ENCODE results near the gene GTPBP2. TPM values are rescaled to one million over a fixed set of nuclear protein-coding genes. Genes with fewer than 3 reads are reported as not detected.
A peak's percentile ranks its signal among the peaks of the same experiment; 100 is the strongest.

The GTPBP2 gene
- total and polyA plus RNA-seq, 2 of the 13 experiments (the other 11 are each of a cell fraction or from before 2014, with no cell fraction given) = 26.9 to 88.2 TPM

DNA sequence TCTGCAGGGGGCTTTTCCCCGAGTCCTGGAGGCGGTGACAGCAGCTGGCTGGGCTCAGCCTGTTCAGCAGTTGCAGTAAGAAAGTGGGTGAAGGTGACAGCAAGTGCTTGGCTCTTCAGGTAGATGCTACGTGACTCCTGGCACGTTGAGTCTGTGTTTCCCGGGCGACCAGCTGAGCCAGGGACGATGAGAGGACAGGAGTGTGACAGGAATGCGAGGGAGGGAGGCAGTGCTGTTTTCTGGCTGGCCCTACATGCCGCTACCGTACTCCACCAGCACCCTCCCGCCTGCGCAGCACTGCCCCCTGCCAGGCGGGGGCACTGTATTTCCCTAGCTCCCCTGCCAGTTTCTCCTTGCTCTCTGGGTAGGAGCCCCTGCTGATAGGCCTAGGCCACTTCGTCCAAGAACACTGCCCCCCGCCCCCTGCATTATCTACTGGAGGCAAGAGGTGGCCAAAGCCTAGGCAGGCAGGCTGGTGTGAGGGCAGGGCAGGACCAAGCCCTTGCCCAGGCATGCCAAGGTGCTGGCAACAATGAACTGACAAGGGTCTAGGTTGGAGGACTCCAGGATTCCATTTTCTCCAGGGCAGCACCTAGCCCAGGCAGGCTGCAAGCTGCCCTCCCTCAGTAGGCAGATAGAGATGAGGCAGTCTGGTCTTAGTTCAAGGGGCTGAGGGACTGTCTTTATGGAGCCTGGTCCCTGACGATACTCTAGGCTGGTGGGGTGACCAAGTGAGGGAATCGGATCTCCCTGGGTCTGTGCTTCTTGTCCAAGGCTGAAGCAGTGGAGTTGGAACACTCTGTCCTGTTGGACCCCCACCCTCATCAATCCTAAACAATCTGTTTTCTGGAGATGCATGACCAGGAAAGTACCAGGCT lies 39.3 kb upstream of the GTPBP2 start (continued):
- TF ChIP-seq DNMT1 (CRISPR knock-in tag; IDR thresholded peaks at IDR 0.05) (peak; percentile 95; the same call in 1 of the 2 replicates), NBN (conservative IDR thresholded peaks at IDR 0.05) (no peak), ZFP36L2 (CRISPR knock-in tag; IDR thresholded peaks at IDR 0.05) (no peak), ZNF619 (CRISPR knock-in tag; IDR thresholded peaks at IDR 0.05) (peak; percentile 8; the same call in 1 of the 2 replicates), GLI4 (CRISPR knock-in tag; IDR thresholded peaks at IDR 0.05; ENCODE audit: borderline replicate concordance) (no peak), KLF13 (CRISPR knock-in tag; IDR thresholded peaks at IDR 0.05) (no peak), ZFP37 (CRISPR knock-in tag; IDR thresholded peaks at IDR 0.05; ENCODE audit: borderline replicate concordance) (peak; percentile 26; the same call in 1 of the 2 replicates), HOXA7 (CRISPR knock-in tag; IDR thresholded peaks at IDR 0.05) (no peak), ZNF816 (CRISPR knock-in tag; IDR thresholded peaks at IDR 0.05; ENCODE audit: borderline replicate concordance) (no peak; the same call in 1 of the 2 replicates), ZNF607 (CRISPR knock-in tag; IDR thresholded peaks at IDR 0.05; ENCODE audit: borderline replicate concordance) (peak; percentile 78; the same call in 1 of the 2 replicates), ZNF501 (CRISPR knock-in tag; IDR thresholded peaks at IDR 0.05) (peak; percentile 61), HOXA3 (CRISPR knock-in tag; IDR thresholded peaks at IDR 0.05) (peak; percentile 65; the same call in 1 of the 2 replicates), ZNF878 (CRISPR knock-in tag; IDR thresholded peaks at IDR 0.05) (no peak), ZMAT3 (CRISPR knock-in tag; conservative IDR thresholded peaks at IDR 0.05) (no peak), PAF1 (CRISPR knock-in tag; IDR thresholded peaks at IDR 0.05) (no peak; the same call in 1 of the 2 replicates), TOPORS (CRISPR knock-in tag; IDR thresholded peaks at IDR 0.05) (peak; percentile 84; the same call in 1 of the 2 replicates), NCOA1 (CRISPR knock-in tag; IDR thresholded peaks at IDR 0.05) (0 out of 2 replicates have a peak, but pooled peaks have one; percentile 49), ZBTB8A (CRISPR knock-in tag; IDR thresholded peaks at IDR 0.05; ENCODE audit: borderline replicate concordance, low read depth) (no peak), PAWR (CRISPR knock-in tag; IDR thresholded peaks at IDR 0.05; ENCODE audit: borderline replicate concordance) (no peak), KMT2B (CRISPR knock-in tag; IDR thresholded peaks at IDR 0.05) (no peak), SMAD1 (CRISPR knock-in tag; IDR thresholded peaks at IDR 0.05; ENCODE audit: borderline replicate concordance, low read depth) (no peak), SSRP1 (CRISPR knock-in tag; IDR thresholded peaks at IDR 0.05) (no peak)
- TF ChIP-seq, protein P1, sequence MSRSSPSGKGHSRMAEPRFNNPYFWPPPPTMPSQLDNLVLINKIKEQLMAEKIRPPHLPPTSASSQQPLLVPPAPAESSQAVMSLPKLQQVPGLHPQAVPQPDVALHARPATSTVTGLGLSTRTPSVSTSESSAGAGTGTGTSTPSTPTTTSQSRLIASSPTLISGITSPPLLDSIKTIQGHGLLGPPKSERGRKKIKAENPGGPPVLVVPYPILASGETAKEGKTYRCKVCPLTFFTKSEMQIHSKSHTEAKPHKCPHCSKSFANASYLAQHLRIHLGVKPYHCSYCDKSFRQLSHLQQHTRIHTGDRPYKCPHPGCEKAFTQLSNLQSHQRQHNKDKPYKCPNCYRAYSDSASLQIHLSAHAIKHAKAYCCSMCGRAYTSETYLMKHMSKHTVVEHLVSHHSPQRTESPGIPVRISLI (CRISPR knock-in tag; IDR thresholded peaks at IDR 0.05; ENCODE audit: borderline replicate concordance) = peak; percentile 78; the same call in 1 of the 2 replicates
- TF ChIP-seq, protein P2, sequence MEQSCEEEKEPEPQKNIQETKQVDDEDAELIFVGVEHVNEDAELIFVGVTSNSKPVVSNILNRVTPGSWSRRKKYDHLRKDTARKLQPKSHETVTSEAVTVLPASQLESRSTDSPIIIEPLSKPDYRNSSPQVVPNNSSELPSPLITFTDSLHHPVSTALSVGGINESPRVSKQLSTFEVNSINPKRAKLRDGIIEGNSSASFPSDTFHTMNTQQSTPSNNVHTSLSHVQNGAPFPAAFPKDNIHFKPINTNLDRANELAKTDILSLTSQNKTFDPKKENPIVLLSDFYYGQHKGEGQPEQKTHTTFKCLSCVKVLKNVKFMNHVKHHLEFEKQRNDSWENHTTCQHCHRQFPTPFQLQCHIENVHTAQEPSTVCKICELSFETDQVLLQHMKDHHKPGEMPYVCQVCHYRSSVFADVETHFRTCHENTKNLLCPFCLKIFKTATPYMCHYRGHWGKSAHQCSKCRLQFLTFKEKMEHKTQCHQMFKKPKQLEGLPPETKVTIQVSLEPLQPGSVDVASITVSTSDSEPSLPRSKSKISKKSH (CRISPR knock-in tag; IDR thresholded peaks at IDR 0.05; ENCODE audit: borderline replicate concordance) = peak; percentile 79; the same call in 1 of the 2 replicates
- TF ChIP-seq, protein P3, sequence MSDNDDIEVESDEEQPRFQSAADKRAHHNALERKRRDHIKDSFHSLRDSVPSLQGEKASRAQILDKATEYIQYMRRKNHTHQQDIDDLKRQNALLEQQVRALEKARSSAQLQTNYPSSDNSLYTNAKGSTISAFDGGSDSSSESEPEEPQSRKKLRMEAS (IDR thresholded peaks at IDR 0.05) = peak; percentile 86
- TF ChIP-seq, protein P4, sequence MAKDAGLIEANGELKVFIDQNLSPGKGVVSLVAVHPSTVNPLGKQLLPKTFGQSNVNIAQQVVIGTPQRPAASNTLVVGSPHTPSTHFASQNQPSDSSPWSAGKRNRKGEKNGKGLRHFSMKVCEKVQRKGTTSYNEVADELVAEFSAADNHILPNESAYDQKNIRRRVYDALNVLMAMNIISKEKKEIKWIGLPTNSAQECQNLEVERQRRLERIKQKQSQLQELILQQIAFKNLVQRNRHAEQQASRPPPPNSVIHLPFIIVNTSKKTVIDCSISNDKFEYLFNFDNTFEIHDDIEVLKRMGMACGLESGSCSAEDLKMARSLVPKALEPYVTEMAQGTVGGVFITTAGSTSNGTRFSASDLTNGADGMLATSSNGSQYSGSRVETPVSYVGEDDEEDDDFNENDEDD (CRISPR knock-in tag; IDR thresholded peaks at IDR 0.05; ENCODE audit: borderline replicate concordance) = 0 out of 2 replicates have a peak, but pooled peaks have one; percentile 31
